HuH-7.5 (cell line): ENCODE data around the gene PIK3CA.

Source experiments
- DNase-seq: peaks from one replicate; pipeline ENCODE4 v3.0.0; 2011; ENCODE audit warnings: low spot score

PIK3CA gene

DNA sequence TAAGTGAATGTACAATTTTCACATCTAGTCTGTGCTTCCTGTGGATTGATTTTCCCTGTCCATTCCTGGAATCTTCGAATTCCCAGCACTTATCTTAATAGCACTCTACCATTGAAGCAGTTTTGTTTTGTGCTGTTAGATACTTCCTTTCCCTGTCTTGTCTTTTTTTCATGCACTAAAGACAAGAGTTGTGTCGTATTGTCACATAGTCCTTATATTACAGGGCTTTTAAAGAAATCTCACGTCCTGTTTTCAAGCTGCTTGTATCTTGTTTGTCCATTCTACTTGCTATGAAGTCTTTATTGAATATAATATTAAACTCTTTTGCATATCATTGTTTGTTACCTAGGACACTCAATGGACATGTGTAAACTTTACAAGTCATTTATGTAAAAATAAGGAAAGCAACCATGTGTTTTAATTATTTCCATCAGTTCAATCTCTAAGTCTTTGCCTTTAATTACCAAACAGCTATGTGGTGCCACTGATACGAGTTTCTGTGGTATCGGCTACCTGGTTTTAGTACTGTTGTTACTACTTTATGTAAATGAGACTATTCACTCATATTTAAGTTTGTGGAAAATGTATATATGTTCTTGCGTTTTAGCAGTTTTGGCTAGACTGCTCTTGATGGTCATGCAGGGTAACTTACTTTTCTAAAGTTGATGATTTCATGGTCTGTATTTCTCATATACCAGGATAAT, 10.3 kb downstream of the PIK3CA start:
- DNase-seq = no peak

DNA sequence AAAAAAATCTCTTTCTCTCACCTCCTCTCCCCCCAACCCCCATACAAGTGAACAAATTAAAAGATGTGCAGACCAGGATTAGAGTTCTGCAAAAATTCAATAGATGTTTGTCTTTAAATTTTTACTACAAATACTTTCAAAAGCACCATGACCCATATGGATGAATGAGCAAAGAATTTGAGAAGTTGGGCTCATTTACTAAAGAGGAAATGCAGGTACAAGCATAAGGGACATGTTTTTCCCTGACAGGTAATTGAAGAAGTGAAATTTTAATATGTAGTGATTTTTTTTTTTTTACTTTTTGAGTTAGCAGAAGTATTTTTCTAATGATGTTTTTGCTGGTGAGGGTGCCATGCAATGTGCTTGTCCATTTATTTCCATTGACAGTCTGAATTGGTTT, 15.3 kb downstream of the PIK3CA start:
- DNase-seq = no peak

DNA sequence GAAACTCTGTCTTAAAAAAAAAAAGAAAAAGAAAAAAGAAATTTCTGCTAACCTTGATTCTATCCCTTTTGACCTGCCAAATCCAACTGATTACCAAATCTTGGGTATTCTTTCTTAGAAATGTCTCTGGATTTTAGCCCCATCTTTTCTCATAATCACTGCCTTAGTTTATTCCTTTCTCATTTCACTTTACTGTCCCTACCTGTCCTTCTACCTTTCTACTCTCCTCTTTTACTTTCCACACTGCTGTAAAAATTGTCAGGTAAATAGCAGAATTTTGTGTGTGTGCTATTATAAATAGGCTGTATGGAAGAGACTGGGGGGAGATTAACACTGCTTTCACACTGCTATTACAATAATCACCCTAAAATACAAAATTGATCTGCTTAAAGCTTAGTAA, 16.7 kb downstream of the PIK3CA start:
- DNase-seq = no peak

DNA sequence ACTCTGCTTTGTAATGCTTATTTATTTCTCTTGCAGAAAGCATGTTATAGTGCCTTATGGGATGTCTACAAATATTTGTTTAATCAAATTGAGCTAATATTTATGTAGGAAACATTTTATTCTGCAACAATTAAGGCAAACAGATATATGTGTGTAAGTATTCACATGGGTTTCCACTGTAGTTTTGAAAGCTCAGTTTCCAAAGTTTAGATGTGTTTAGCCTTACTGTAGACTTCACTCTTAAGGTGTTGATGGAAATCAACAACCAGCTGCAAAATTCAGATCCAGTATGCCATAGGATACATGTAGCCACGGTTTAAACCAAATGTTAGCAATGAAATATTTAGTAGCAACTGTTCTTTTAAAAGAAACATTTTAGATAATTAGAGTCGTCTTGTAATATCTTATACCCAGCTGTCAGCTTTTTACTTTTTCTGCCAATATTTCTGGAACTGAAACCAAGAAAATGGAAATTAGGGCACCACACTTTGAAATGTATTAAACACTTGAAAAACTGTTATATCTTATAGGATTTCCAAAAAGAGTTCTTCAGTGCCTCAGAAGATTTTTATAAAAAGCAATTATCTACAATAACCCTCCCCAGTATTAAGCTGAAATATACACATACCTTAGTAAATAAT, 18.5 kb downstream of the PIK3CA start:
- no peak for DNase-seq

DNA sequence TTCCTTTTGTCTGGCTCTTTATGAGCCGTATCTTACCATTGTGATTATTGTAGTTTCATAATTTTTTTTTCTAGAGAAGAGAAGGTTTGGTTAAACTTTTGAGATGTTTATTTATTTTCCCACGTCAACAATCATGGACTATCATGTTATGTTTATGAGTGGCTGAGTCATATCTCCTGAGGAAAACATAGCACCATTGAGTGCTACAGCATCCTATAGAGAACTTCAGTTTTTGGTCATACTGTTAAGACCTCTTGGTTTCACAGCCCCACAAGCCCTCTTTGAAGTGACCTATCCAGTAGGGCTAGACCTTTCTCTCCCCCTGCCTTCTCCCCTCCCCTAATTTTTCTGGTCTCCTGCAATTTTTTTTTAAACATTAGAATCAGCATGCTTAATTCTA, 20.8 kb downstream of the PIK3CA start:
- no peak for DNase-seq

DNA sequence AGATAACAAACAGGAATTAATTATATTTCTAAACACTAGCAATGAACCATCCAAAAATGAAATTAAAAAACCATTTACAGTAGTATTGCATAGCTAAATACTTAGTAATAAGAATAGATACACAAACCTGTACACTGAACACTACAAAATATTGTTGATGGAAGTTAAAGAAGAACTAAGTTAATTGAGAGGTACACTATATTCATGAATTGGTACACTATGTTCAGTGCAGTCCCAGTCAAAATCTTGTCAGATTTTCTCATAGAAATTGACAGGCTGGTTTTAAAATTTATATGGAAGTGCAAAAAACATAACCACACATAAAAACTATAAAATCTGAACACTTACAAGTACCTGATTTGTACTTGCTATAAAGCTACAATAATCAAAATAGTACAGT, 24.4 kb downstream of the PIK3CA start:
- DNase-seq = no peak

DNA sequence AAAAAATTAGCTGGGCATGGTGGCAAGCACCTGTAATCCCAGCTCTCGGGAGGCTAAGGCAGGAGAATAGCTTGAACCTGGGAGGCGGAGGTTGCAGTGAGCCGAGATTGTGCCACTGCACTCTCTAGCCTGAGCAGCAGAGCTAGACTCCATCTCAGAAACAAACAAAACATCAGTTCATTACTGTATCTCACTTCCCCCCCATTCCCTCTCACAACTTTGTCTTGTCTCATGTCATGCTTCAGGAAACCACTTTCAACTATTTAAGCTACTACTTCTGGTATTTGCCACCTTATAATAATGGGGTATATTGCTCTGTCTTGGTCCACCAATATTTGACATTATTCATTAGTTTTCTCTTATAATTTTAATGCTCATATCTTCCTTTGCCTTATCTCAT, 26.2 kb downstream of the PIK3CA start:
- no peak for DNase-seq

DNA sequence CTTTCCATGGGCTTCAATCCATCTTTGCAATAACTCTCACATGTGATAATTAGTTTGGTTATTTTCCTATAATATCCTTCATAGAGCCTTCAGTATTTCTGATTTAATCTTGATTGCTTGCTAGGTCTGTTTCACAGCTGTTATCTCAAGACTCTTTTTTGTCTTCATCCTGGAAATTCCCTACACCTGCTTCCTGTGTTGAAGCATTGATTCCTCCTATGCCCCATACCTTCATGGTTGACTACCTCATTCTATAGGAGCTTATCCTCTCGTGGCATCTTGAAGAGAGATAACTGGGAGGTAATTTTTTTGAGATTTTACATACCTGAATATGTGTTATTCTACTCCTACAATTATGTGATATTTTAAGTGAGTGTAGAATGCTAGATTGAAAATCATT, 26.7 kb downstream of the PIK3CA start:
- no peak for DNase-seq

DNA sequence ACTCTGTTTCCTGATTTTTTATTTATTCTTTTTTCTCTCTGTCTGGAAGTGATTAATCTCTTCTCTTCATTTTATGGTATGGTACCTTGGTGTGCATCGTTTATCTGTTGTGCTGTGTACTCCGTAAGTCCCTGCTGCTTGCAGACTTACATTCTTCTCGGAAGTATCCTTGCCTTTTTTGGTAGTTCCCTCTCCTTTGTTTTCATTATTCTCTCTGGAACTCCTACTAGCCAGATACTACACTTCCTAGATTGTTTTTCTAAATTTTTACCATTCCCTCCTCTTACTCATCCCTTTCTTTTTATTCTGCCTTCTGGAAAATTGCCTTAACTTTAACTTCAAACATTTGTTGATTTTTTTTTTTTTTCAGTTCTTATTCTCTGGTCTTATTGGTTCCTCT, 27.2 kb downstream of the PIK3CA start:
- DNase-seq = no peak

DNA sequence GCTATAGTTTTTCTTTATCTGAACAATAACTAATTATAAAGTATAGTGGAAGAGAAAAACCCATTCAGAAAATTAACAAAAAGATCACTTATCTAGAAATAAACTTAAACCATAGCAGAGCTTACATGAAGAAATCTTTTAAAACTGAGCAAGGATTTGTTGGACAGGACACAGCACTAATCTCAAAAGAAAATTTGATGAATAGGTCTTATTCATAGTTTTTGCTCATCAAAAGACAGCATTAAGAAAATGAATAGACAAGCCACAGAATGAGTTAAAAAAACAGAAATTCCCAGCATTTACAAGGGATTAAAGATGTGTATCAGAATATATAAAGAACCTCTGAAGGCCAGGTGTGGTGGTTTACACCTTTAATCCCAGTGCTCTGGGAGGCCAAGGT, 29.5 kb downstream of the PIK3CA start:
- no peak for DNase-seq

DNA sequence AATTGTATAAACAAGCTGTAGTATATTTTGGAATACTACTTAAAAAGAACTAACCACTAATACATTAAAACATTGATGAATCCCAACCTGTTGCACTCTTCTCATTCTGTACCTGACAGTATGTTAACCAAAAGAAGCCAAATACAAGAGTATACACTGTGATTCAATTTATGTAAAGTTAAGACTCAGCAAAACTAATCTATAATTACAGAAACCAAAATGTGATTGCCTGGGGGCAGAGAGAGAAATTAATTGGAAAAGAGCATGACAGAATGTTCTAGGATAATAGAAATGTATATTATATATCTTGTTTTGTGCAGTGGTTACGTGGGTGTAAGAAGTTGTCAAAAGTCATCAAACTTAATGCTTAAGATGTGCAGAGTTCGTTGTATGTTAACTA, 31.1 kb downstream of the PIK3CA start:
- no peak for DNase-seq

DNA sequence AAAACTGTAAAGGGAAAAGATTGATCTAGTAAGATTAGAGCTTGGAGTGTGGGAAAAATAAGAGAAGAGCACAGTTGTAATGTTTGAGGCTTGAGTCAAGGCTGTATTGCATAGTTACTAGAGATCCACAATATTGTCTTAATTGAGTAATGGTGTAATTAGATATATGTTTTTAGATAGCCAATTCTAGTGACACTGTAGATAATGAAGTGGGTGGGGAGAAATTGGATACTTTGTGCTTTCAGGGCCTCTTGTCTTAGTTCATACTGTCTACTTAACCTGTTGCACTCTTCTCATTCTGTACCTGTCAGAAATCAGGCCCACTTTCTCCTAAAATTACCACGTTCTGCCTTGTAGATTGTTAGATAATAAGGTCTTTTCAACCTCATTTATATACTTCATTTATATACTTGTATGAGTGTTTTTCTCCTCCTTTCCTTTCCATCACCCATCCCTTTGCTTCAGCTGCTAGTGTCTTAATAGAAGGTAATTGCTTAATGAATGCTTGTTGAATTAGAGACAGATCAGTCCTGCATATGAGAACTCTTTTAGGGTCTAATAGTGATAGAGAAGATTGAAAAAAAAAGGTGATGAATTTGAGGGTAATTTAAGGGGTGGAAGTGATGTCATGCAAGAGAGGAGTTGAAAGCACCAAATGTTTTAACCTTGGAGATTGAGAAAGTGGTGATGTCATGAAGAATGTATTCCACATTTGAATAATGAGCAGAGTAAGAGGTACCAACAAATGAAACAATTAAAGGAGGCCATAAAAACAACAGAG, 32.0 kb downstream of the PIK3CA start:
- no peak for DNase-seq

DNA sequence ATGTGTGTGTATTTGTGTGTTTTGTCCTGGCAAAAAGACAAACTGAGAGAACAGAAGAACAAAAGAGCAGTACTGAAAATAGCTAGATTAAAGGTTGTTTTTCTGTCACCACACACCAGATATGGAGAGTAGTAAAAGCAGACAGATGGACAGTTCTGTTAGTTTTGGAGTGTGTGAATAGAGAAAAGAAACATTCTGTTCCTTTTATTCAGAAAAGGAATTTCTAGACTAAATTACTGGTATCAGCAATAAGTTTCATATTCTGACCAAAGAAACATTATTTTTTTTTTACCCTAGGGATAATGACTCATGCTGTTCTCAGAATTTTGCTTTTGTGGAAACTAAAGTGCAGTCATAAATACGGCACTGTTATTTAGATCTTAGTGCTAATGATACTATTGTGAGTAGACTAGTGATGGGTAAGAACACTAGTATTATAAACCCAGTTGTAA, 32.9 kb downstream of the PIK3CA start:
- DNase-seq = no peak

DNA sequence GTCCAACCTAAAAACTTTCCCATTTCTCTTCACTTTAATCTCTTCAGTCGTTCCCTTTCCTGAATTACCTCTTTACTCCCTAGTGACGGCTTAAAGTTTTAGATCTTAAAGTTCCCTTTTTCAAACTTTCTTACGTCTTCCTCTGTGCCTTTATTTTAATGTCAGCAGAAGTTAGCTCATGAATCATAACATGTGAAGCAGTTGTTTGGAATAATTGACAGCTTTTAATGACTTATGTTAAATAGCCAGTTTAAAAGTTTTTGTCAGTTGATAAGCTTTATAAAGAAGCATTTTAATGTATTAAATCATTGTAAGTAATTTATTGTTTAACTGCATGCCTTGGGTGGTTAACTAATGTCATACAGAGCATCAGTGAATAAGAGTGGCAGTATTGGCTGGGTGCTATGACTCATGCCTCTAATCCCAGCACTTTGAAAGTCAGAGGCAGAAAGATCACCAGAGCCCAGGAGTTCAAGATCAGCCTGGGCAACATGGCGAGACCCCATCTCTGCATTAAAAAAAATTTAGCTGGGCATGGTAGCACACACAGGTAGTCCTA, 33.9 kb downstream of the PIK3CA start:
- DNase-seq = no peak

DNA sequence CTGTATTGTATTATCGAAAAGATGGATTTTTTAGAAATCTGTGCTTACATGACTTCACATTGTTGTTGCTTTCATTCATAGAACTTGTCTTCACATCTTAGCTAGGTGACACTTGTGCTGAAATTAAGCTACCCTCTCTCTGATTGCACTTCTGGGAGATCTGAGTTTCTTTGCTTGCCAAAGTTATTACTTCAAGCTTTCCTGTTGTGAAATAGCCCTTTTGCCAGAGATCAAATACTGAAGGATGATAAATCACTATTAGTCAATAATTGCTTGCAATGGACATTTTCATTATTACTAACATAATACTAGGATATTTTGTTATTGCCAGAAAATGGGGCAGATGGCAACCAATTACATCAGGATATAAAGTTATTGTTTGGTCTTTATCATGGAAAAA, 34.7 kb downstream of the PIK3CA start:
- no peak for DNase-seq

DNA sequence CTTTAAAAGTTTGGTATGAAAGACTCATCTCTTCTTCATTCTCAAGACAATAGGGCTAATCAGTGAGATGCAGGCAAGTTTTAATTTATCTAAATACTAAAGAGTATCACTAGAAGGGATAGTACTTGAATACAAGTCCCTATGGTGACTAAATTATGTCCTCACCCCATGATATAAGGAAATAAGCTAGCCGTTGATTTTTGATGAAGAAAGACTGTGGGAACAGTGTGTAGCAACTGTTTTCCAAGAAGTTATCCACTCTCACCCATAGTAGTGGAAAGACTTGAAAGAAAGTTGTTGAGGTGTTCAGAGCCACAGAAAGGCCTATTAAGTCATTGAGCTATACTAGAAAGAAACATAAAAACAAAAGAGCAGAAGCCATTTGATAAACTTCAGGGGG, 36.7 kb downstream of the PIK3CA start:
- DNase-seq = no peak

DNA sequence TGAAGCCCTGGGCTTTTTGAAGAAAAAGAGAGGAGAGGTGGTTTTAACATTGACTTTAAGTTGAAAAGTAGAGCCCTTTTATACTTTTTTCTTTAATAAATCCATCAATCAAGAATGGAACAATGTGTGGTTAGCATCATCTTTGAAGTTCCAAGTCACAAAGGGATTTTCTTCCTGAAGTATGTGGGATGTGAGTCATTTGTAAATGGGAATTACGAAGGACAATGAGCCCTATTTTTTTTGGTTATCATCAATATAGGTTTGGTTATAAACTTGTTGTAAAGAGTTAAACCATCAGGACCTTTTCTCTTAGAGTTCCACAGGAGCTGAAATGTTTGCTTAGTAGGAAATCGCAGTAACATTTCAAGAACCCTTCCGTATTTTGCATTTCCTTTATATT, 38.3 kb downstream of the PIK3CA start:
- no peak for DNase-seq

DNA sequence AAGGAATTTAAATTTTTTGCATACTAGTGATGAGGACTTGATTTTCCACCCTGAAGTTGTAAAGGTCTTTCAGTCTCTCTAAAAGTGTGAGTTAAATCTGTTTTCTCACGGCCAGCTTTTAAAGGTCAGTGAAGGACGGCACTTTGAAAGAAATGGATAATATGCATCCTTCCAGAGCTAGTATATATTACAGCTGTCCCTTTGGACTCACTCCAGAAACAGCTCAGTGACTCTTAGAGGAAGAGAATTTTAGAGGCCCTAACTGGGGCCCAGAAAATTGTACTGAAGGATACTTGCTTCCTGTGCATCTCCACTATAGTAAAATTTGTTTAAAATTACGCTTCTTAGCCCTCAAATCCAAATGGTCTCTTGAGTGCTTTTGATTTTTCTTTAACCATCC, 41.6 kb downstream of the PIK3CA start:
- no peak for DNase-seq

DNA sequence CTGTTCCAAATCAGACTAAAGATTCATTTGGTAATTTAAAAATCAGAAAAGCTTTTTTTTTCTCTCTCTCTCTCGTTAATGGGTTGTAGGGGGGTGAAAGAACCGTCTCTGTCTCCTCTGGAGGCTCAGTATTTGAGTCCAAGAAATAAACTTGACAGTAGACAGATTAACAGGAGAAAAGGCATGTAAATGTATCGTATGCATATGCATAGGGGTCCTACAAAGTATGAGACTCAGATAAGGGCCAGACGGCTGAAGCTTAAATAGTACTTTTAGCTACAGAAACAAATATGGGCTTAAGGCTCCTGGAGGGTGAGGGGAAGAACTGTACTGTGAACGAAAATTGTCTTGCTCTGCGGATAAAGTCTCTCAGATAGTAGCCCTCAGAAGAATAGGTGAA, 42.4 kb downstream of the PIK3CA start:
- DNase-seq = no peak

DNA sequence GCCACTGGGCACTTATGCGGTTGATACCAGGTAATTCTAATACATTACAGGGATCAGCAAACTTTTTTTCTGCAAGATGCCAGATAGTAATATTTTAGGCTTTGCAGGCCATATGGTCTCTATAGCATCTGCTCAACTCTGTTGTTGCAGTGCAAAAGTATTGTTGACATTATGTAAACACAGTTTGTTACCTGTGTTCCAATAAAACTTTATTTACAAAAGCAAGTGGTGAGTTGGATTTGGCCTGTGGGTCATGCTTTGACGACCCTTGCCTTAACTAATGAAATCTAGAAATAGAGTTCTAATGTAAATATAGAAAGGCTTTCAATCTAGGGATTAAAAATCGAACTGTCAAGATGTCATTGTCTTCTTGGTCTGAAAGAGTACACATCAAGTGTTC, 44.4 kb downstream of the PIK3CA start:
- no peak for DNase-seq

DNA sequence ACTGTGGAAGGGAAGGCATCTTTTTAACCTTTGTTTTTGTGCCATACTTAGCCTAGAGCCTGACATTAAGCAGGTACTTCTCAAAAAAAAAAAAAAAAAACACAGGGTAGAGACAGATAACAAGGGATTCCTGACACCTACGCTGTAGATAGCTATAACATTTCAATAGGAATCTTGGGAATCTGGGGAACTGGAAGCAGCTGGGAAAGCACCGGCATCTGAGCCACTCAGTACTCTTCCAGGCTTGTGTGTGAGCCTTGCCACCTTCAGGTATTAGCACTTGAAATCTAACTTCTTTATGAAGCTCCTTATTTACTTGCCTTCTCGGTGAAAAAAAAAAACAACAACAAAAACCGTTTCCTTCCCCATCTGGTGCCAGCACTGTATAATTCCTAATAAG, 46.8 kb downstream of the PIK3CA start:
- DNase-seq = no peak

DNA sequence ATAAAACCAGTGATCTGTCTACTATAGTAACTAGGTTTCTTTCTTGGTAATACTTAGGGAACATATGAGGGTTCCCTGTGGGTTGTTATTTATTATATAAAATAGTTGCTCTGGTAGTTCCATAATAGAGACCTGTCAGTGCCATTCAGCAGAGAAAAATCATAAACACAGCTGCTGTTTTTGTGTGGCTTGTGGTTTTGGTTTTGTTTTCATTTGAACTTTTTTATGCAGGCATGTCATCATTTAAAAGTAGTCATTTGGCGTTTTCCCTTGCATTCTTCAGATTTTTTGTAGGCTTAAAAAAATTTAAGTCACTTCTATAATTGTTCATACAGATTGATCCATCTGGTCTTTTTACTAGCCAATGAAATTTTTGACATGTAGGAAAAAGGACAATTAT, 47.9 kb downstream of the PIK3CA start:
- DNase-seq = no peak

DNA sequence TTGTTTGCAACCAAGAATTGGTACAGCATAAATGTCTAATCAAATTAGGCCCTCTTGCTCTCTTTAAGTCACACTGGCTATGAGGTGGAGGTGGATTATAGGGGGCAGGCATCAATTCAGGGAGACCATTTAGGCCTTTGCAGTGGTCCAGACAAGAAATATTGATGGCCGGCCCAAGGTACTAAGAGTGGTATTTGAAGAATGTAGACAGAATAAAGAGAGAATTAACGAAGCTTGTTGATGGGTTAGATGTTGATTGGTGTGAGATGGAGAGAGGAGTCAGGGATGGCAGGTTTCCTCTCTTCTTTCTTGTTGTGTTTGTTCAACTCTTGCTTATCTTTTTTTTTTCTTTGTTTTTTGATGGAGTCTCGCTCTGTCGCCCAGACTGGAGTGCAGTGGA, 48.5 kb downstream of the PIK3CA start:
- no peak for DNase-seq
